NCI-H2227 (cell line): ENCODE results near the gene RHEX.
A peak's percentile ranks its signal among the peaks of the same experiment; 100 is the strongest.
"Not testable (repeated sequence)": the region's sequence is repeated elsewhere in the genome, so short reads cannot be mapped to it uniquely, and the experiment has no call there.

Experiments
- DNase-seq: peaks from one replicate; lab custom pipeline; 2025; ENCODE audit not compliant: unreplicated experiment; lab: John Stamatoyannopoulos, UW

The RHEX gene, protein sequence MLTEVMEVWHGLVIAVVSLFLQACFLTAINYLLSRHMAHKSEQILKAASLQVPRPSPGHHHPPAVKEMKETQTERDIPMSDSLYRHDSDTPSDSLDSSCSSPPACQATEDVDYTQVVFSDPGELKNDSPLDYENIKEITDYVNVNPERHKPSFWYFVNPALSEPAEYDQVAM

DNA sequence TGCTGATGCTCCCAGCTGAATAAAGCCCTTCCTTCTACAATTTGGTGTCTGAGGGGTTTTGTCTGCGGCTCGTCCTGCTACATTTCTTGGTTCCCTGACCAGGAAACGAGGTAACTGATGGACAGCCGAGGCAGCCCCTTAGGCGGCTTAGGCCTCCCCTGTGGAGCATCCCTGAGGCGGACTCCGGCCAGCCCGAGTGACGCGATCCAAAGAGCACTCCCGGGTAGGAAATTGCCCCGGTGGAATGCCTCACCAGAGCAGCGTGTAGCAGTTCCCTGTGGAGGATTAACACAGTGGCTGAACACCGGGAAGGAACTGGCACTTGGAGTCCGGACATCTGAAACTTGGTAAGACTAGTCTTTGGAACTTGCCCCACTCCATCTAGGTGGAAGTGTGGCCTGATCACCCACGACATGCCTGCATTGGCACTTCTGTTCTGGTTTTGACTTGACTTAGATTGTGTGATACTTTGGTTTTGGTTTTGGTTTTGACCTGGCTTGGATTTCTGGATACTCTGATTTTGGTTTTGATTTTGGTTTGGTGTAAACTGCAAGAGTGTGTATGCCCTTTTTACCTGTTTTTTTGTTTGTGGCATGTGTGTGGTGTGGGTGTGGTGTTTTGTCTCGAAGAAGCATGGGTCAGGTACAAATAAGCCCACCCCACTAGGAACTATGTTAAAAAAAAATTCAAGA, at the start of gene RHEX:
Gene RHEX (plus strand): TSS at position 255 of the 692 bp plus-strand sequence. CDS start 44,656 bp downstream, outside the sequence.
- DNase-seq, result not testable (repeated sequence)

DNA sequence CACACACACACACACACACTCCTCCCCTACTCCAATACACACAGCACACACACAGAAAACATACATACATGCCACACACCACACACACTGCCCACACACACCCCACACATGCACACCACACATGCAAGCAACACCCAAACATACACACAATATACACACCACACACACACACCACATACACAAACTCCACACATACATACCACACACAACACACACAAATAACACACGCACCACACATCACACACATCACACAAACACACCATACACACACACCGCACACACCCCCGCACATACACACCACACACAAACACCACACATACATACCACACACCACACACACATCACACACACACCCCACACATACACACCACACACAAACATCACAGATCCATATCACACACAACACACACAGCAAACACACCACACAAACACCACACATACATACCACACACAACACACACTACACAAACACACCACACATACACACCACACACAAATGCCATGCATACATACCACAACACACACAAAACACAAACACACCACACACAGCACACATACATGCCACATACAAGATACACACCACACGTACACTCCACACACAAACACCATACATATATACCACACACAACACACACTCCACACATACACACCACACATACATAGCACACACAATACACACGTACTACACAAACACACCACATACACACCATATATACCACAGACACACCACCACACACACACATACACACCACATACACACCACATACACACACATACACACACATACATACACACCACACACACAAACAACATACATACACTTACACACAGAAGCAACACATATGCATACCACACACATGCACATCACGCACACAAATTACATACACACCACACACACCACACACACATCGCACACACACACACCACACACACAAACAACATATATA, 48.8 kb upstream of the RHEX start:
- no peak for DNase-seq

DNA sequence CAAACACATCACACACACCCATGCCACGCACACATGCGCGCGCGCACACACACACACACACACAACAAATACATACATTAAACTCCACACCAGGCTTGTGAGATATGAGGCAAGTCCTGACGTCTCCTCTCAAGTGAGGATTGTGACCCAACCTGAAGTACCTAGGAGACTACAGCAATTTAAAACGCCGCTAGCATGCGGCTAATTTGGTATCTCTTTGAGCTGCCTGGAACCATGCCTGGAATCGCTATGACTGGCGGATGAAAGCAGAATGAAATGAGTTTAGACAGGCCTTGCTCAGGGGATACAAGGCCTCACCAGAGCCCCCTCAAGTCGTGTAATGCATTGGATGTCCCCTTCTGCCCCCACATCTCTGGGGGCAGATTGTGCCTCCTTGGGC, 48.1 kb upstream of the RHEX start:
- peak; percentile 12 for DNase-seq

DNA sequence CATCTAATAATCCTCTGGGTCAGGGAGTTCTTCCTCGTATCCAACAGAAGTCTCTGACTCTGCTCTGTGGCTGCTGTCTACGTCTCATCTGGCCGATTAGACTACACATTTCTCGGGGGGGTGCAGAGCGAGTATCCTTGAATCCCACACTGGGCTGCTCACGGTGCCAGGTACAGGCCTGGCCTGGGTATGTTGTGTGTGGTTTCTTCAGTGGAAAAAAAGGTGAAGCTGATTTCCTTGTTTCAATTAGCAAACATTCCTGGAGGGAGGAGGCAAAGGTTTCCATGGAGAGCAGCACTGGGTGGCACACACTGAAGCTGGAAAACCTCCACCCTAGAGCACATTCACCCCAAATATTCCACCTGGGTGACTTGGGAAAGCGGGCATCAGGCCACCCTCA, 47.7 kb upstream of the RHEX start:
- DNase-seq, result no peak

DNA sequence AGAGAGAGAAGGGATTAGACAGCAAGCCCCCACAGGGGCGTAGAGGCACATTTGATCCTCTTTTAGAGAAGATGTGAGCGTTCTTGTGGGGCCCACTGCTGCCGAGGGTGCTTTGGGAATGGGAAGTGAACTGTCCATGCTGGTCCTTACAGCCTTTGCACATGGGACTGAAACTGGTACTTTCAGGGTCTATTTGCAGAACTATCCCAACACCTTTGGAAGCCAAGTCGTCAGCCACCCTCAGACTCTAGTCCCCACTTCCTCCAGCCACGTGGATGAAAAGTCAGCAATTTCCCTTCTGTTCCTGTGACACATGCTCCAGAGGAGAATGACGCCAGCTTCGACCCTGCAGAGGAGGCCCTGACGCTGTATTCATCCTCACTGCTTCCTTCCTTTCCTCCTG, 47.2 kb upstream of the RHEX start:
- no peak for DNase-seq

DNA sequence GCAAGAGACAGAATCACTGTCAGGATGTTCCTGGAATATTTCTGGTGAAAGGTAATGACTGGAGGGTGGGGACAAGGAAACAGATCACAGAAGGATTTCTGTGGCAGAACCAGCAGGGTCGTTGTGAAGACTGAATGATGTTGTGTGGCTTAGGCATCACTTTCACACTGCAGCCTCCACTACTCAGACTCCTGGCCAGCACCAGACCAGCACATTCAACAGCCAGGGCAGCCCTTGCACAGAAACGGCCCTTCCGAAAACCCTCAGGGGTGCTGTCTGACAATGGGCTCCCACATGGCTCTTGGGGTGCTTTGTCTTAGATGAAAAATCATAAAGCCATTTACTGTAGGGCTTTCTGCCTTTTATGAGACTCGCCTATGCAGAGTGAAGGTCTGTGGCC, 46.0 kb upstream of the RHEX start:
- DNase-seq, result no peak

DNA sequence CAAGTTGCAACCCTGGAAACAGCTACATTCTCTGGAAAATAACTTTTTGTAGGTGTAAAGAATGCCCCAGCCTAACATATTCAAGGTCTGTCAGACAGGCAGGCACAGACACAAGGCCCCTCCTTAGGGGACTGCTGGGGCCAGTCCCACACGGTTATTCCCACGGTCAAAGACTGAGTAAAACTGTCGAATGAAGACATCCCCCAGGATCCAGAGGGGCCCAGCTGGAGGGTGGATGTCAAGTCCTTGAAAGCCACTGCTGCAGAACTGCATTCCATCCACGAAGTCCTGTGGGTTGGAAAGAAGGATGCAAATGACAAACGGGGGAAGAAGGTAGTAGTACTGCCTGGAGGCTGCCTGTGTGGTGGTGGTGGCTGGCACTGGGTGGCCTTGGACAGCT, 42.9 kb upstream of the RHEX start:
- no peak for DNase-seq

DNA sequence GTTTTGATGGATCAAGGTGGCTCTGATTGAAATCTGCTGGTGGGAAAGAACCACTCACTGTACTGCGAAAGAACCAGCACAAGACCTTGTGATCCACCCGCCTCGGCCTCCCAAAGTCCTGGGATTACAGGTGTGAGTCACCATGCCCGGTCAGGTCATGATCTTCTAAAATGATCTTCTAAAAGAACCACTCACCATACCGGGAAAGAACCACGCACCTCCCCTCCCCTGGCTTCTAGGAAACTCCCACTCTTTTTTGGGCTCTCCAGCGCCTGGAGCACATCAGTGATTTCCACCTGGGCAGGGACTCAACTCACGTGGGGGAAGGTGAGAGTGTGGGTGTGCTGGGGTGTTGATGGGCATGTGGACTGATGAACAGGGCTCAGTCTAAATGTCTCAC, 41.9 kb upstream of the RHEX start:
- no peak for DNase-seq

DNA sequence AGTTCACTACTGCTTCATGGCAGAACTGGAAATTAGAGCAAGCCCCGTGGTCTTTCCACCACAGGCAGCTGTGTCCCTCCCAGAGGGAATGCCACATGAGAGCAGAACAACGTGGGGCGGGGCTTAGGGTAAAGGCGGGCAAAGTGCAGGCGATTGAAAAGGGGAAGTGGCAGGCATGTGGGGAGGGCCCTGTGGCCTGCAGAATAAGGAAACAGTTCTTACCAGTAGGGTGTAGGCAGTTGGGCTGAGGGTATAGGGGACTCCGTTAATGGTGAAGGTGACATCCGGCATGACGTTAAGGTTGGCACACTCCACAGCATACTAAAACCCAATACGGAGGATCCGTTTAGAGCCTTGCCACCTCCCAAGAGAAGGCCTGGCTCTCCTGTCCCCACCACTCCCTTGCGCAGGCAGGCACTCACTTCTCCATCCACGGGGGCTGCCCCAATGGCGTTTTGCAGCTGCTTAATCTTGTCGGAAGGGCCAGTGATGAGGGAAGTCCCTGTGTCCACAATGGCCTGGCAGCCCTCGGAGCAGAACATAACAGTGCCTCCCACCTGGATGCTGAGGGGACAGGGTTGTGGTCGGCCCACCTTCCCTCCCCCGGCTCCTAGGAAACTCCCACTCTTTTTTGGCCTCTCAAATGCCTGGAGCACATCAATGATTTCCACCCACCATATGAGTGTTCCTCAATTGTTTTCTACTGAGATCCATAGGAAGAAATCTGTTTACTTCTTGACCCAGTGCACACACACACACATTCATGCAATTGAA, 40.7 kb upstream of the RHEX start:
- DNase-seq, result no peak

DNA sequence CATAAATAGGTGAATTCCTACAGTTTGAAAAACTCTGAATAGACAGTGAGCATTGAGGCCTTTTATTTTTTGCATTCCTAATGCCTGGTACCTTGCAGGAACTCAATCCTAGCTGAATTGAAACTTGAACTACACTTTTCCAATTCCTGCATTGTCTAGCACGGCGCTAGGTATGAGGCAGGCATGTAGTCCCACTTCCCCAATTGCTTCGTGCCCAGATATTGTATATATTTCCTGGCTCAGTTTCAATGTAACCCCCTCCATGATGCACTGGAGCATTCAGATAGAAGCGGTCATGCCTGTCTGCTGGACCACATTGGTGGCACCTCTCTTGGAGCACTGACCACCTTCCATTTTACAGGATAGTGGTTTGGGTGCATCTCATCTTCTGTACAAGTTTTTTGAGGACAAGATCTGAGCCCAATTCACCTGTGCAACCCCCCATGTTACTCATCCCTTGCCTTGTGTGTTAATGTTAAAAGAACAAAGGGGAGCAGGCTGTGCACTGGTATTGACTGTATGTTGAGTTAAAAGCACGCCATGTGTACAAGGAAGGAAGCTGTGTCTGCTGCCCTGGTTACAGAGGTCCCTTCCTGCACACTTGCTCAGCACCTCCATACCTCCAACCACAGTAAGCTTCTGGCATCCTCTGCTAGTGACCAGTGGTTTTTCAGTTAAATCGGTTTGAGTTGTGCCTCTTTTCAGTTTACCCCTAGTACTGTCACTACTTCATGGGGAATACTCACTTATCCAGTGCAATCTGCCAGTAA, 39.8 kb upstream of the RHEX start:
- no peak for DNase-seq

DNA sequence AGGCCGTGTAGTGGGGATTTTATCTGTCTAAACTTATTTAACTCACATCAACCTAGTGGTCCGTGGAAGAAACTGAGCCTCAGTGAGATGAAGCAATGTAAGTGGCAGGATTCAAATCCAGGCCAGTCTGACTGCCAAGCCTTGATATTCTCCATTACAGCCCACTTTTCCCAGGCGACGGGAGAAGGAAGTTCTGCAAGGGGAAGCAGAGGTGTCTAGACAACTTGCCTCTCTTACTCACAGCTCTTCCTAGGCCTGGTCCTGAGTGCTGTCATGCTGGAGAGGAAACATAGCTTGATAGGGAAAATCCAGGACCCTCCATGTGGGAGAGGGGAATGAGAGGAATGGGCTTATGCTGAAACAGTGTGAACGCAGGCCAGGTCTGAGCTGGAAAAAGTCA, 38.4 kb upstream of the RHEX start:
- no peak for DNase-seq

DNA sequence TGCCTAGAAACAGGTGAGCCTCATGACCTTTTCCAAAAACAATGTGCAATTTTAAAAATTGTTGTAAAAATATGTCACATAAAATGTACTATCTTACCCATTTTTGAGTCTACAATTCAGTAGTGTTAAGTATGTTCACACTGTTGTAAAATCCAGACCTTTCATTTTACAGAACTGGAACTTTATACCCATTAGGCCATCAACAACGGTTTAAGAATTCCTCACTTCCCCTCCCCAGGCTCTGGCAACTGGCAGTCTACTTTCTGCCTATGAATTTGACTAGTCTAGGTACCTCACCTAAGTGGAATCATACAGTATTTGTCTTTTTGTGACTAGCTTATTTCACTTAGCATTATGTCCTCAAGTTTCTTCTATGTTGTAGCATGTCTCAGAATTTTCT, 37.9 kb upstream of the RHEX start:
- no peak for DNase-seq

DNA sequence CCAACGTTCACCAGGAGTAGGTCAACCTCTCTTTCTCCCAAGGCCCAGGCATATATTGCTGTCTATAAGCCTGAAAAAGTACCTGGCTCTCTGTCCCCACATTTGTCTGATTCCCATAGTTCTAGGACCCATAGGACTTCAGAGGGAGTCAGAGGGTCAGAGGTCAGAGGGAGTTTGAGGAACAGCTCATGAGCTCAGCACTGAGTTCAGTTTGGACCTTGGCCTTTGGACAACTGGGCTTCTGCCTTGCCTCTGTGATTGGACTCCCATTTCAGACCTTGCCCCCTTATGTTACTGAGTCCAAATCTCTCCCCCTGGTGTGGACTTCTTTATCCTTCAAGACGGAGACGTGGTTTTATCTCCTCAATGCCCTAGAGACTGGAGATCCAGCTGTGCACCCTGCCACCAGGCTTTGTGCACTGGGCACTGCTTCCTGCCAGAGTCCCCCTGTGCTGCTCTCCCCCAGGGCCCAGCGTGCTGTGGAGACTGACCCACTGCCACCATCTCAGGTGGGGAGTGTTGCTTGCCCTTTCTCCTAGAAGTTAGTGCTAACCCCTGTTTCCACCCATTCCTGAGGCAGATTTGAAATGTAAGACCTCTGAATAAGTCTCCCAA, 32.5 kb upstream of the RHEX start:
- DNase-seq, result no peak

DNA sequence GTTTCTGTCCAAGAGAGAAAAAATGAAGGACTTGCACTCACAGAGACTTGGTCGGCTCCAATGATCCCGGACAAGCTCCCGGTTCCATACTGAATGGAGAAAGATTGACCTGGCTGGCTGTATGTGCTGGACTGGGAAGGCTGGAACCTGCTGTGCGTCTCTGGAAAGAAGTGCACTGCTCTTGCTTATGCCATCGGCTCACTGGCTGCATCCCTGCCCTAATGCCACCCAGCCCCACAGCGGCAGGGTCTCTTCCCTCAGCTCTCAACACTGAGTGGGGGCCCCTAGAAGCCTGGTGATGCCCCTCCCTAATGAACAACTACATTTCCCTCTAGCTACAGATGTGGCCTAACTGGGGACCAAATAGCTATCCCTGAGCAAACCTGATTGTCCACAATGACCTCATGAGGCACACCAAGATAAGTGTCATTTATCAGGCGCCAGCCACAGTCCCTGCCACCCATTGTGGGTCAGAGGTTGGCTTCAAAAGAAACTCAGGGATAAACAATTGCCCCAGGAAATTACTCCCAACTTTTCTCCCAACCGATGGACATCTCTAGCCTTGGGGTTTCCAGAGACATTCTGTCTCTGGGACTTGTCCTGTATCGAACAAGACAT, 31.9 kb upstream of the RHEX start:
- no peak for DNase-seq

DNA sequence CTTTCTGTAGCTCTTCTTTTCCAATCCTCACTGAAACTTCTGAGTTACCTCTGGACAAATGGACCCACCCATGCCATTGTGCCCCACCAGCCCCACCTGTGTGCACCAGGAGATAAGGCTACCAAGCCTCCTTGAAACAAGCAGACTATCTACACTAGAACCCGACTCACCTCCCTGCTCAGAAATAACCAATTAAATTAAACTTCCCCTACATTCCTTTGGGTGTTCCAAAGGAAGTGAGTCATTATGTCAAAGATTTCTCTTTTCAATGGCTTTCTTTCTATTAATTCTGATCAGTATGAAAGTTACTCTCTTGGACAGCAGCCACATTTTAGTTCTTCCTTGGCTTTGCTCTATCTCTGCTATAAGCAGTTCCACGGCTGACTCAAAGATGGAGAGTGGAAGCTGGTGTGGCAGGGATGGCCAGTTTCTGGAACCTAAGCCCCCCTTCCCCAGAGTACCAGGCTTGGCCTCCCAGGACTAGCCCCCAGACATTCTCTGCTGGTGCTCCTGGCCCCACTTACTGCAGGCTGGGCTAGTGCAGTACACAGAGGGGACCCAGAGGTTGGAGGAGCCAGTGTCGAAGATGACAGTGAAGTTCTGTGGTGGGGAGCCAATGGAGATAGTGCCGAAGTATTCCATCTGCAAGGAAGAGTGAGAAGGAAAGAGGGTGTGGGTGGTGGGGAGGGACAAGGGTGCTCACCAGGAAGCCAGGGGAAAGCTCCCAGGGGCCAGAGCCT, 31.2 kb upstream of the RHEX start:
- no peak for DNase-seq

DNA sequence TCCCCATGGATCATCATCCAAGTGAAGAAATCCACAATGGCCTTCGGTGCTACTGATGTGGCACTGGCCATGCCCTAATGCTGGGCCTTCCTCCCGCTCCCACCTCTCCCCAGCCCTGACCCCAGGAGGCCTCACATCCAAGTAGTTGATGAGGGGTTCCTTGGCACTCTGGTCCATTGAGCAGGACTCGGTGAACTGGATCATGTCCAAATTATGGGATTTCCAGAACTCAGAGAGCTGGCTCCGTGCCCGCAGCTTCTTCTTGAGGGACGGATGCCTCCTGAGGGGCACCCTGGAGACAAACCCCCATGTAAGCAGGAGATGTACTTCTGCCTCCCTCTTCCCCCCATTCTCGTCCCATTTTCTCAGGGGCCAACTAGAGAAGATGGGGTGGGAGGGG, 30.2 kb upstream of the RHEX start:
- DNase-seq, result no peak

DNA sequence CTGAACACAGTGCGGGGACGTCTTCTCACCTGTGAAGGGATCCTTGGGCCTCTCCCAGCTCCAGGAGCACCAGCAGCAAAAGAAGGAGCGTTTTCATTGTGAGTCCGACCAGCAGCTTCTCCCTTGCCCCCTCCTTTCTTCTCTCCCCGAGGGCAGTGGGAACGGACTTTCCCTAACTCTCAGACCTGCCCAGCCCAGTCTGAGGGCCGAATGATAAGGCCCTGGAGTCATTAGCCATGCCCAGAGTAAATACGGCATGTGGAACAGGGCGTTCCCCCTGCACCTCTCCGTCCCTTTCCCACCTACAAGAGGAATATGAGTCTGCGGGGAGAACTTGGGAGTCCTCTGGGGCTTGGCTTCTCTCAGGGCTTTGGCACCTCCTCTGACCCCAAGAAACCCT, 29.3 kb upstream of the RHEX start, which contains the start of gene CTSE:
Gene CTSE (minus strand): TSS at position 201 of the 400 bp plus-strand sequence. CDS start 104 bp downstream, at position 97.
- no peak for DNase-seq

DNA sequence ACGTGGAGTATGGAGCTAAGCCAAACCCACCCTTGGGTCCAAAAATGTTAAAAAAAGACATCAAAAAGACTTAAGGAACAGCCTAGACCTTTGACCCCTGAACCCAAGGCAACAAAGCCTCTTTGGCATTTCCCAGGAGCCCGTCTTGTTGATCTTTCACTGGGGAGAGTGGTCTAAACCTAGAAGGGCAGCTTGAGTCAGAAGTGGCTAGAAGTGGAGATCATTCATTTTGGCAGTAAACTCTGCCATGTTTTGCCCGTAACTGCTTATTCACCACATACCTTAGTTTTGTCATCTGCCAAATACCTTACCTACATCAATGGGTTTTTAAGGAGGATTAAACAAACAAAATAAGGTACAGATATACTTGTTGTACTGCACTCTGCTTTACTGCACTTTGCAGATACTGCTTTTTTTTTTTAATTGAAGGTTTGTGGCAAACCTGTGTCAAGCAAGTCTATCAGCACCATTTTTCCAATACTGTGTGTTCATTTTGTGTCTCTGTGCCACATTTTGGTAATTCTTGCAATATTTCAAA, 27.6 kb upstream of the RHEX start:
- no peak for DNase-seq
